Calu3 (cell line): ENCODE measurements around the gene GM2A. TPM values are rescaled to one million over a fixed set of nuclear protein-coding genes. Genes with fewer than 3 reads are reported as not detected.
A peak's percentile ranks its signal among the peaks of the same experiment; 100 is the strongest.

ENCODE experiments used
- BruUV-seq: library from RNA; stranded (reverse); fragments of 400-500 nt; replicated peaks from 2 replicates; lab custom pipeline; 2021; lab: Mats Ljungman, UMichigan
- CTCF ChIA-PET: fragments of 300-600 bp; sonication (Branson Sonifier 250); formaldehyde crosslinking; loops from one replicate; lab custom pipeline; 2022; ENCODE audit warnings: antibody characterized with exemption; lab: Charles Lee
- DNase-seq: peaks from one replicate; pipeline ENCODE4 v3.0.0; 2022
- H3K27ac Mint-ChIP-seq: one replicate; pipeline ENCODE4 v1.8.0; 2022; ENCODE audit warnings: mixed read lengths; ENCODE audit not compliant: unreplicated experiment
- H3K27me3 Mint-ChIP-seq: one replicate; pipeline ENCODE4 v1.8.0; 2022; ENCODE audit warnings: mixed read lengths; ENCODE audit not compliant: unreplicated experiment
- H3K36me3 Mint-ChIP-seq: one replicate; pipeline ENCODE4 v1.8.0; 2022; ENCODE audit warnings: mild to moderate bottlenecking, moderate library complexity, mixed read lengths; ENCODE audit not compliant: insufficient read depth, unreplicated experiment
- H3K4me1 Mint-ChIP-seq: one replicate; pipeline ENCODE4 v1.8.0; 2022; ENCODE audit warnings: mild to moderate bottlenecking, low read depth, mixed read lengths; ENCODE audit not compliant: unreplicated experiment
- H3K4me3 Mint-ChIP-seq: one replicate; pipeline ENCODE4 v1.8.0; 2022; ENCODE audit warnings: mild to moderate bottlenecking, low read depth, moderate library complexity, mixed read lengths; ENCODE audit not compliant: unreplicated experiment
- H3K9me3 Mint-ChIP-seq: one replicate; pipeline ENCODE4 v1.8.0; 2022; ENCODE audit warnings: low read depth, mixed read lengths; ENCODE audit not compliant: unreplicated experiment
- CTCF ChIP-seq: fragments of 200-600 bp; IDR thresholded peaks from one replicate; pipeline ENCODE4 v1.8.0; 2022; ENCODE audit warnings: antibody characterized with exemption; ENCODE audit not compliant: unreplicated experiment
- intact Hi-C: fragments of 100-400 bp; cut with micrococcal nuclease; formaldehyde crosslinking; loops from one replicate; pipeline ENCODE4 v1.10.0; 2022; ENCODE audit not compliant: unreplicated experiment
- total RNA-seq: library from RNA; stranded (reverse); gene quantifications from 2 replicates; pipeline ENCODE4 v1.2.3, GENCODE V29; 2022

The GM2A gene
- total RNA-seq, 1 experiment from 2014 or later, result 22.4 TPM

DNA sequence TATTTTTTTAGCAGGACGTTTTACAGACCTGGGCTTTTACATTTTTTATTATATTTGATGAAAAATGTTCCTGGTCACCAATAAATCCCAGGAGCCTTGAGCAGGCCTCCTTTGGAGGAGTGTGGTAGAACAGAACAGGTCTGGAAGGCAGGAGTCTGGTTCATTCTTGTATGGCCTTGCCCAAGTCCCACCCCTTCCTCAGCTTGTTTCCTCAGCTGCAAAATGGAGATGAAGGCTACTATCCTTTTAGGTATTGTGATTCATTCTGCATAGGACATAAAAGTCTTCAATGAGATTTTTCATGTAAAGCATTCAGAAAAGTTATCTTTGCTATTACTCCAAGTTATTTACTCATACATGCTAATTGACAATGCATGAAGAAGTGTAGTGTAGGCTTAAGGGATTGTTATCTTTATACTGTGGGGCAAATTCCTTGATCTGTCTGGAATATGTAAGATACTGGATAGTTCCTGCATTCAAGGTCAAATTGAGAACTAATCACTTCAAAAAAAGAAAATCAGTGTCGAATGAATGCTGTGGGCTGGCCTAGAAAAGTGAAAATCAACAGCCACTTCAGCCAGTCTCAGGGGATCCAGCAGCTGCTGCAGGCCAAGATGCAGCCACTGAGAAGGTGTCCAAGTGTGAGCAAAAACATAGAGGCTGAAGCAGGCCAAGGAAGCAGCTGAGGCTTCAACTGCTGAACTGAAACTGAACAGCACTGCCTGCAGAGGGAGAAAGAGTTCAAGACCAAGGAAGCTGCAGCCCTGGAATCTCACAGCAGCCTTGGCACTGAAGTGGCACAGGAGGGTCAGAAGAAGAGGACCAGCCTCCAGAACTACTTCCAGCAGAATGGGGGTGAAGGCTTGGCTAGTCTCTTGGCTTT, 66.1 kb downstream of the GM2A start:
- no peaks in the 10 kb centered on the region for H3K4me1 Mint-ChIP-seq
- CTCF ChIA-PET, result interaction anchor here (1.3 kb wide), 1 partner anchor 333 kb away, joined by 7 read pairs; no protein-coding TSS in a partner anchor
- peak; percentile 9 for DNase-seq
- no TSS peak for BruUV-seq
- no peaks in the 10 kb centered on the region for H3K36me3 Mint-ChIP-seq
- H3K27me3 Mint-ChIP-seq, result peaks cover 23% of the 10 kb centered on the region
- intact Hi-C loops, result loop anchor here (1.0 to 5.0 kb wide), 2 partner anchors 178 to 192 kb away; no protein-coding TSS in a partner anchor
- no peak for TF ChIP-seq CTCF
- no peak overlapping the region for H3K4me3 Mint-ChIP-seq
- H3K27ac Mint-ChIP-seq, result no peak overlapping the region
- no peaks in the 10 kb centered on the region for H3K9me3 Mint-ChIP-seq

Other genes with a start within 250 kb of the GM2A start
- gene GPX3, start 232.6 kb upstream of the GM2A start, total RNA-seq, result not detected in 2 replicates
- 321 and 339 TPM in 2 replicates for gene TNIP1, start 172.2 kb upstream of the GM2A start, total RNA-seq
- 12.5 and 16.4 TPM in 2 replicates for gene ANXA6, start 95.4 kb upstream of the GM2A start, total RNA-seq
- gene CCDC69, start 29.1 kb upstream of the GM2A start, total RNA-seq, result 0.69 and 1.0 TPM in 2 replicates
- not detected in 2 replicates for gene SLC36A3, start 50.6 kb downstream of the GM2A start, total RNA-seq
- not detected in 2 replicates for gene SLC36A2, start 94.4 kb downstream of the GM2A start, total RNA-seq
- 11.4 and 12.3 TPM in 2 replicates for gene SLC36A1, start 194.4 kb downstream of the GM2A start, total RNA-seq